GM18520 (cell line): ENCODE data around the gene BICC1.

ENCODE experiments used
- ATAC-seq: cut with Tn5 transposase; IDR thresholded peaks from one replicate; pipeline ENCODE4 v1.9.1; 2021; ENCODE audit not compliant: unreplicated experiment

Gene BICC1

GRCh38 chr10:58740620-58741369 is 228.1 kb downstream of the BICC1 start:
- no peak for ATAC-seq

GRCh38 chr10:58741673-58742072 is 229.0 kb downstream of the BICC1 start:
- no peak for ATAC-seq

- ATAC-seq = no peak
These were observed 229.5 kb downstream of the BICC1 start for GRCh38 chr10:58742141-58742540.

GRCh38 chr10:58743466-58744115 is 230.9 kb downstream of the BICC1 start:
- no peak for ATAC-seq

GRCh38 chr10:58746474-58747185 is 234.0 kb downstream of the BICC1 start:
- ATAC-seq = no peak

- ATAC-seq = no peak
These were observed 235.0 kb downstream of the BICC1 start for GRCh38 chr10:58747687-58748086.

- ATAC-seq = no peak
These were observed 240.0 kb downstream of the BICC1 start for GRCh38 chr10:58752665-58753064.

GRCh38 chr10:58753425-58753824 is 240.8 kb downstream of the BICC1 start:
- no peak for ATAC-seq

GRCh38 chr10:58754469-58755339 is 242.0 kb downstream of the BICC1 start:
- no peak for ATAC-seq

GRCh38 chr10:58755340-58755610 is 242.6 kb downstream of the BICC1 start:
- no peak for ATAC-seq

GRCh38 chr10:58755677-58756076 is 243.0 kb downstream of the BICC1 start:
- no peak for ATAC-seq

GRCh38 chr10:58756130-58756719 is 243.6 kb downstream of the BICC1 start:
- no peak for ATAC-seq

GRCh38 chr10:58757352-58758065 is 244.8 kb downstream of the BICC1 start:
- no peak for ATAC-seq

- no peak for ATAC-seq
These were observed 245.6 kb downstream of the BICC1 start for GRCh38 chr10:58758321-58758720.

- no peak for ATAC-seq
These were observed 251.5 kb downstream of the BICC1 start for GRCh38 chr10:58764087-58764747.

GRCh38 chr10:58765910-58766309 is 253.2 kb downstream of the BICC1 start:
- ATAC-seq = no peak

- ATAC-seq = no peak
These were observed 255.0 kb downstream of the BICC1 start for GRCh38 chr10:58767652-58768051.

GRCh38 chr10:58771863-58772262 is 259.2 kb downstream of the BICC1 start:
- ATAC-seq = no peak

GRCh38 chr10:58772758-58773157 is 260.1 kb downstream of the BICC1 start:
- ATAC-seq = no peak

GRCh38 chr10:58773341-58773740 is 260.7 kb downstream of the BICC1 start:
- ATAC-seq = no peak
